A549 treated with dexamethasone at 1 μM for 4 hours (cell line): ENCODE data around the gene CCDC182. TPM values are rescaled to one million over a fixed set of nuclear protein-coding genes. Genes with fewer than 3 reads are reported as not detected.

ENCODE experiments used
- total RNA-seq: library from RNA; stranded (reverse); fragments of 200-300 nt; extraction: Qiagen RNA extraction; gene quantifications from 5 replicates; pipeline ENCODE4 v1.2.3, GENCODE V29; 2022

The CCDC182 gene
- total RNA-seq = not detected in 5 replicates

GRCh38 chr17:57745242-57745641 lies at the start of gene CCDC182:
Gene CCDC182, minus strand, starts transcription at chr17:57745299. Its CDS starts 27 bp downstream, at chr17:57745272.

Other genes with a start within 250 kb of the CCDC182 start
- 168 to 242 TPM (median 179 TPM) in 5 replicates for gene MRPS23, start 104.7 kb upstream of the CCDC182 start, total RNA-seq
- 38.0 to 64.4 TPM (median 56.9 TPM) in 5 replicates for gene CUEDC1, start 210.1 kb upstream of the CCDC182 start, total RNA-seq
- gene VEZF1, start 243.0 kb upstream of the CCDC182 start, total RNA-seq = 41.2 to 59.2 TPM (median 56.7 TPM) in 5 replicates